Hepatocyte (in vitro differentiated cells): Measurements from ENCODE around the gene SPRED2.

Experiments
- CTCF ChIP-seq: fragments of 200-600 bp; sonication (generic); IDR thresholded peaks from 2 replicates; pipeline ENCODE4 v1.5.1; 2016; ENCODE audit warnings: antibody characterized with exemption, mild to moderate bottlenecking; ENCODE audit not compliant: poor library complexity
- EZH2 ChIP-seq: fragments of 200-600 bp; sonication (generic); IDR thresholded peaks from 2 replicates; pipeline ENCODE4 v1.6.1; 2016; ENCODE audit warnings: antibody characterized with exemption, mild to moderate bottlenecking, borderline replicate concordance

DNA sequence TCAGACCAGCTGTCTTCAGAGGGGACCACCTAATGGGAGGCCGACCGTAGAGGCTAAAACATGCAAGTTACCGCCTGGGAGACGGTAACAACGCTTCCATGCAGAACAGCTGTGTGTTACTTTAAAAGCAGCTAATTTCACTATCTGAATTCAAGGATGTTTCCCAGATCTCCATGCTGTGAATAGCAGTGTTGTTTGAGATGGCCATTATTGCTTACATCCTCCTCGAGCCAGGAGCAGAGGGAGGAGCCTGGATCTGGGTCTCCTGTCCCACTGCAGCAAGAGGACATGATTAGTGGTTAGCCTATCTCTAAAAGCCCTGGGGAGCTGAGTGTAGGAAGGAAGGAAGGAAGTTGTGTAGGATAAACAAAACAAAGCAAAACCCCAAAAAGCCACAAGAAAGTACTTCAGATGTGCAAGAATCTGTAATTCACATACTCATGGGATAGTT, 153.8 kb downstream of the SPRED2 start:
- TF ChIP-seq CTCF (no peak), EZH2 (no peak)
